ENCODE results near the gene AICDA.

DNA sequence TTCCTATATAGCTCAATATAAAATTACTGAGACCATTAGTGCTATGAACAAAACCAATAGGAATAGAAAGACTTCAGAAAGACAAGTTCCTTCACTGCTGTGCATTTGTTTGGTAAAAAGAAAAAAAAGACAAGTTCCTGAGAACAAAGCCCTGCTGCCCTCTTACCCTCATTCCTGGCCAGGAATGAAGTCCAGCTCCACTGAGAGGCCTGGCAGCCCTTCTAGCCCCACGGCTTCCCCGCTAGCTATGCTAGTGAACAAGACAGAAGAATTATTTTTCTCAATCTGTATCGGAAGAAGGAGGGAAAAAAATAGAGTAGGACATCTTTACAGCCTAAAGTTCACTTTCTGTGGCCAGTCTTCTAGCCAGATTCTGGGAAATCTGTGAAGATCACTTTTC is 48.4 kb upstream of the AICDA start:
- TF ChIP-seq, protein P1, sequence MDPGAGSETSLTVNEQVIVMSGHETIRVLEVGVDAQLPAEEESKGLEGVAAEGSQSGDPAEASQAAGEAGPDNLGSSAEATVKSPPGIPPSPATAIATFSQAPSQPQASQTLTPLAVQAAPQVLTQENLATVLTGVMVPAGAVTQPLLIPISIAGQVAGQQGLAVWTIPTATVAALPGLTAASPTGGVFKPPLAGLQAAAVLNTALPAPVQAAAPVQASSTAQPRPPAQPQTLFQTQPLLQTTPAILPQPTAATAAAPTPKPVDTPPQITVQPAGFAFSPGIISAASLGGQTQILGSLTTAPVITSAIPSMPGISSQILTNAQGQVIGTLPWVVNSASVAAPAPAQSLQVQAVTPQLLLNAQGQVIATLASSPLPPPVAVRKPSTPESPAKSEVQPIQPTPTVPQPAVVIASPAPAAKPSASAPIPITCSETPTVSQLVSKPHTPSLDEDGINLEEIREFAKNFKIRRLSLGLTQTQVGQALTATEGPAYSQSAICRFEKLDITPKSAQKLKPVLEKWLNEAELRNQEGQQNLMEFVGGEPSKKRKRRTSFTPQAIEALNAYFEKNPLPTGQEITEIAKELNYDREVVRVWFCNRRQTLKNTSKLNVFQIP (CRISPR knock-in tag; IDR thresholded peaks at IDR 0.05; ENCODE audit: borderline replicate concordance, low read depth), result no peak
- TF ChIP-seq, protein P2, sequence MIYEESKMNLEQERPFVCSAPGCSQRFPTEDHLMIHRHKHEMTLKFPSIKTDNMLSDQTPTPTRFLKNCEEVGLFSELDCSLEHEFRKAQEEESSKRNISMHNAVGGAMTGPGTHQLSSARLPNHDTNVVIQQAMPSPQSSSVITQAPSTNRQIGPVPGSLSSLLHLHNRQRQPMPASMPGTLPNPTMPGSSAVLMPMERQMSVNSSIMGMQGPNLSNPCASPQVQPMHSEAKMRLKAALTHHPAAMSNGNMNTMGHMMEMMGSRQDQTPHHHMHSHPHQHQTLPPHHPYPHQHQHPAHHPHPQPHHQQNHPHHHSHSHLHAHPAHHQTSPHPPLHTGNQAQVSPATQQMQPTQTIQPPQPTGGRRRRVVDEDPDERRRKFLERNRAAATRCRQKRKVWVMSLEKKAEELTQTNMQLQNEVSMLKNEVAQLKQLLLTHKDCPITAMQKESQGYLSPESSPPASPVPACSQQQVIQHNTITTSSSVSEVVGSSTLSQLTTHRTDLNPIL (CRISPR knock-in tag; IDR thresholded peaks at IDR 0.05; ENCODE audit: low read depth), result no peak
- TF ChIP-seq PPARA (CRISPR knock-in tag; IDR thresholded peaks at IDR 0.05; ENCODE audit: borderline replicate concordance) (no peak), TOX (CRISPR knock-in tag; IDR thresholded peaks at IDR 0.05; ENCODE audit: borderline replicate concordance) (no peak), ESRRG (CRISPR knock-in tag; IDR thresholded peaks at IDR 0.05) (no peak), ZC3H10 (CRISPR knock-in tag; IDR thresholded peaks at IDR 0.05) (no peak), ZFP30 (CRISPR knock-in tag; IDR thresholded peaks at IDR 0.05) (no peak), ZNF565 (CRISPR knock-in tag; conservative IDR thresholded peaks at IDR 0.05; ENCODE audit: low read depth) (no peak)
- TF ChIP-seq, protein P3, sequence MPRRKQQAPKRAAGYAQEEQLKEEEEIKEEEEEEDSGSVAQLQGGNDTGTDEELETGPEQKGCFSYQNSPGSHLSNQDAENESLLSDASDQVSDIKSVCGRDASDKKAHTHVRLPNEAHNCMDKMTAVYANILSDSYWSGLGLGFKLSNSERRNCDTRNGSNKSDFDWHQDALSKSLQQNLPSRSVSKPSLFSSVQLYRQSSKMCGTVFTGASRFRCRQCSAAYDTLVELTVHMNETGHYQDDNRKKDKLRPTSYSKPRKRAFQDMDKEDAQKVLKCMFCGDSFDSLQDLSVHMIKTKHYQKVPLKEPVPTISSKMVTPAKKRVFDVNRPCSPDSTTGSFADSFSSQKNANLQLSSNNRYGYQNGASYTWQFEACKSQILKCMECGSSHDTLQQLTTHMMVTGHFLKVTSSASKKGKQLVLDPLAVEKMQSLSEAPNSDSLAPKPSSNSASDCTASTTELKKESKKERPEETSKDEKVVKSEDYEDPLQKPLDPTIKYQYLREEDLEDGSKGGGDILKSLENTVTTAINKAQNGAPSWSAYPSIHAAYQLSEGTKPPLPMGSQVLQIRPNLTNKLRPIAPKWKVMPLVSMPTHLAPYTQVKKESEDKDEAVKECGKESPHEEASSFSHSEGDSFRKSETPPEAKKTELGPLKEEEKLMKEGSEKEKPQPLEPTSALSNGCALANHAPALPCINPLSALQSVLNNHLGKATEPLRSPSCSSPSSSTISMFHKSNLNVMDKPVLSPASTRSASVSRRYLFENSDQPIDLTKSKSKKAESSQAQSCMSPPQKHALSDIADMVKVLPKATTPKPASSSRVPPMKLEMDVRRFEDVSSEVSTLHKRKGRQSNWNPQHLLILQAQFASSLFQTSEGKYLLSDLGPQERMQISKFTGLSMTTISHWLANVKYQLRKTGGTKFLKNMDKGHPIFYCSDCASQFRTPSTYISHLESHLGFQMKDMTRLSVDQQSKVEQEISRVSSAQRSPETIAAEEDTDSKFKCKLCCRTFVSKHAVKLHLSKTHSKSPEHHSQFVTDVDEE (CRISPR knock-in tag; IDR thresholded peaks at IDR 0.05), result no peak
- TF ChIP-seq, protein P4, sequence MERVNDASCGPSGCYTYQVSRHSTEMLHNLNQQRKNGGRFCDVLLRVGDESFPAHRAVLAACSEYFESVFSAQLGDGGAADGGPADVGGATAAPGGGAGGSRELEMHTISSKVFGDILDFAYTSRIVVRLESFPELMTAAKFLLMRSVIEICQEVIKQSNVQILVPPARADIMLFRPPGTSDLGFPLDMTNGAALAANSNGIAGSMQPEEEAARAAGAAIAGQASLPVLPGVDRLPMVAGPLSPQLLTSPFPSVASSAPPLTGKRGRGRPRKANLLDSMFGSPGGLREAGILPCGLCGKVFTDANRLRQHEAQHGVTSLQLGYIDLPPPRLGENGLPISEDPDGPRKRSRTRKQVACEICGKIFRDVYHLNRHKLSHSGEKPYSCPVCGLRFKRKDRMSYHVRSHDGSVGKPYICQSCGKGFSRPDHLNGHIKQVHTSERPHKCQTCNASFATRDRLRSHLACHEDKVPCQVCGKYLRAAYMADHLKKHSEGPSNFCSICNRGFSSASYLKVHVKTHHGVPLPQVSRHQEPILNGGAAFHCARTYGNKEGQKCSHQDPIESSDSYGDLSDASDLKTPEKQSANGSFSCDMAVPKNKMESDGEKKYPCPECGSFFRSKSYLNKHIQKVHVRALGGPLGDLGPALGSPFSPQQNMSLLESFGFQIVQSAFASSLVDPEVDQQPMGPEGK (CRISPR knock-in tag; IDR thresholded peaks at IDR 0.05; ENCODE audit: borderline replicate concordance), result no peak
